ENCODE measurements around the gene FBXW4. TPM values are rescaled to one million over a fixed set of nuclear protein-coding genes. Genes with fewer than 3 reads are reported as not detected.

FBXW4 gene
- total RNA-seq, 4 donors from 2014 or later = 50.0 to 73.5 (median 54.3) TPM

GRCh38 chr10:101708073-101708472 is 13.1 kb upstream of the FBXW4 start:
- ATAC-seq (ENCODE audit: low FRiP score) (no peak), DNase-seq (ENCODE audit: low spot score) (no peak)

DNA sequence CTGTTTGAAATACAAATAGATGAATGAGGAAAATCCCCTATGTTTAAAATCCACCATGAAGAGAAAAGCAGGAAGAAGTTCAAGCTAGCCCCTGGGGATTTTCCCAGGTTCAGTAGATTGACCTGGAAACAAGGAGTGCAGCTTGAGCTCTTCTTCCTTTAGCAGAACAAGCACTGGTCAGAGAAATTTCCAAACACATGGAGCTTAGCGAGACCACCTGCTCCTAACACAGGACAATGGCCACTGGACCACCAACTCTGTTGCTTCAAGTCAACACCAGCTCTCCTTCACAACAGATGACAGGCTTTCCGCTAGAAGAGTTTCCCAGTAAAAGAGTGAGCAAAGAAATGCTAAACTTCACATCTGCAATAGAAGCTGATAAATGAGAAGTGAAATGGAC is 9.4 kb upstream of the FBXW4 start:
- DNase-seq (ENCODE audit: low spot score) = no peak
- TF ChIP-seq, protein P1, sequence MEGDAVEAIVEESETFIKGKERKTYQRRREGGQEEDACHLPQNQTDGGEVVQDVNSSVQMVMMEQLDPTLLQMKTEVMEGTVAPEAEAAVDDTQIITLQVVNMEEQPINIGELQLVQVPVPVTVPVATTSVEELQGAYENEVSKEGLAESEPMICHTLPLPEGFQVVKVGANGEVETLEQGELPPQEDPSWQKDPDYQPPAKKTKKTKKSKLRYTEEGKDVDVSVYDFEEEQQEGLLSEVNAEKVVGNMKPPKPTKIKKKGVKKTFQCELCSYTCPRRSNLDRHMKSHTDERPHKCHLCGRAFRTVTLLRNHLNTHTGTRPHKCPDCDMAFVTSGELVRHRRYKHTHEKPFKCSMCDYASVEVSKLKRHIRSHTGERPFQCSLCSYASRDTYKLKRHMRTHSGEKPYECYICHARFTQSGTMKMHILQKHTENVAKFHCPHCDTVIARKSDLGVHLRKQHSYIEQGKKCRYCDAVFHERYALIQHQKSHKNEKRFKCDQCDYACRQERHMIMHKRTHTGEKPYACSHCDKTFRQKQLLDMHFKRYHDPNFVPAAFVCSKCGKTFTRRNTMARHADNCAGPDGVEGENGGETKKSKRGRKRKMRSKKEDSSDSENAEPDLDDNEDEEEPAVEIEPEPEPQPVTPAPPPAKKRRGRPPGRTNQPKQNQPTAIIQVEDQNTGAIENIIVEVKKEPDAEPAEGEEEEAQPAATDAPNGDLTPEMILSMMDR (IDR thresholded peaks at IDR 0.05) = no peak
- no peak for ATAC-seq (ENCODE audit: low FRiP score)

More at GRCh38 chr10:101708073-101708472, 13.1 kb upstream of the FBXW4 start:
- TF ChIP-seq, protein P1 (IDR thresholded peaks at IDR 0.05) = no peak

DNA sequence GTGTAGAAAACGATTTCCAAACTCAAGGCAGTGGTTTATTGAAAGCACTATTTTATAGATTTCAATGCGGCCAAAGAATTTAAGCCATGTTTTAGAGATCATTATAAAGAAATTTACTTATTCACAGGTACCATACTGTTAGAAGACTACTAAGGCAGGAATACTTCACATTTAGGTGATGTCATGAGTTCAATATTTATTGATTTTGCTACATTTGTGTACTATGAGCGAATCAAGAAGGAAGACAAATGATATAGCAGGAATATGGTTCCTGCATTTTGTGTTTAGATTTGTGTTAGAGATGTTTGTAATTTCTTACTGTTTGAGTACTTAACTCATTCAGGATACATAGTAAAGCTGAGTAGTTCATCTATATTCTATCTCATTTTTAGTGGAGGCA is 1.7 kb upstream of the FBXW4 start:
- DNase-seq (ENCODE audit: low spot score) (no peak), ATAC-seq (ENCODE audit: low FRiP score) (no peak)
- TF ChIP-seq, protein P1 (IDR thresholded peaks at IDR 0.05) = no peak

DNA sequence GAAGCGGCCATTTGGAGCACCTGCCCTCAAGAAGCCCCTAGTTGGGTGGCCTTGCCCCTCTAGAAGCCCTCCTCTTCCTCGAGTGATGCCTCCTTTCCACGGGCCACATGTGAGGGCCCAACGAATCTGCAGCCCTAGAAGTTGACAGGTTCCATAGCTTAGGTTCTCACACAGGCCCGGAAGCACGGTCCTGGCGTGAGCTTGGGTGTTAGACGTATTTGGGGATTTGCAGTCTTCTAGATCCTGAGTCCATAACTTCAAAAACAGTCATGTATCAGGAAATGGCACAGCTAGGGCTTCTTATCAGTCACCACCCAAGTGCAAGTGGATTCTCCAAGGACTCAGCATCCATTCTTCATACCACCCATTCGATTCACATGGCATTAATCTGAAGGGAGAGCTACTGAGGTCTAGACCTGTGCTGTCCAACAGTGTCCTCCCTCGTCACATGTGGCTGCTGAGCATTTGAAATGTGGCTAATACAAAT is 477 bp upstream of the FBXW4 start:
- ATAC-seq (ENCODE audit: low FRiP score) (no peak), DNase-seq (ENCODE audit: low spot score) (no peak)
- TF ChIP-seq, protein P1 (IDR thresholded peaks at IDR 0.05) = no peak

- TF ChIP-seq, protein P1 (IDR thresholded peaks at IDR 0.05) = no peak
- ATAC-seq (ENCODE audit: low FRiP score) = peak; percentile 93
Observed at GRCh38 chr10:101693978-101694673, 844 bp downstream of the FBXW4 start.

GRCh38 chr10:101693651-101693977 is 1.4 kb downstream of the FBXW4 start:
- DNase-seq (ENCODE audit: low spot score) (no peak), ATAC-seq (ENCODE audit: low FRiP score) (peak; percentile 37)
- TF ChIP-seq, protein P1 (IDR thresholded peaks at IDR 0.05) = no peak

More at GRCh38 chr10:101693978-101694673, 844 bp downstream of the FBXW4 start:
- DNase-seq (ENCODE audit: low spot score) = no peak

- ATAC-seq (ENCODE audit: low FRiP score) (no peak), DNase-seq (ENCODE audit: low spot score) (no peak)
- TF ChIP-seq, protein P1 (IDR thresholded peaks at IDR 0.05) = no peak
Observed at GRCh38 chr10:101691081-101691480, 3.9 kb downstream of the FBXW4 start.

Data from omental fat pad (tissue), 4 donors.